Natural killer cell treated with Interleukin-12 subunit alpha and Interleukin-12 subunit beta and Interleukin-15 and Interleukin-18, amount 100 ng/mL, for 72 hours (primary cell): ENCODE results near the gene TMEM30A. TPM values are rescaled to one million over a fixed set of nuclear protein-coding genes. Genes with fewer than 3 reads are reported as not detected.
A peak's percentile ranks its signal among the peaks of the same experiment; 100 is the strongest.

ENCODE experiments used
- ATAC-seq, 2 donors: fragments of 150-1000 bp; cut with Tn5 transposase in 1 of 2; sonication (Bioruptor Pico), chemical (Tn5 transposase) in 1 of 2; 2 replicates each; pipeline ENCODE4 v1.10.0; 2021
- DNase-seq: peaks from one replicate; pipeline ENCODE4 v3.0.0; 2022; ENCODE audit warnings: low spot score
- H3K27ac Mint-ChIP-seq, 2 donors: 1 replicate in 1 of 2; 2 replicates in 1 of 2; pipeline ENCODE4 v1.8.0; 2022; ENCODE audit warnings: mixed read lengths in 2 of 2, mild to moderate bottlenecking in 1 of 2, moderate library complexity in 1 of 2
- H3K27me3 Mint-ChIP-seq, 2 donors: 1 replicate in 1 of 2; 2 replicates in 1 of 2; pipeline ENCODE4 v1.8.0; 2022; ENCODE audit warnings: mixed read lengths in 2 of 2
- H3K36me3 Mint-ChIP-seq: one replicate; pipeline ENCODE4 v1.8.0; 2022; ENCODE audit warnings: mixed read lengths
- H3K4me1 Mint-ChIP-seq, 2 donors: 1 replicate in 1 of 2; 2 replicates in 1 of 2; pipeline ENCODE4 v1.8.0; 2022; ENCODE audit warnings: low read depth in 2 of 2, mixed read lengths in 2 of 2, mild to moderate bottlenecking in 1 of 2
- H3K4me3 Mint-ChIP-seq: one replicate; pipeline ENCODE4 v1.8.0; 2022; ENCODE audit warnings: mixed read lengths
- H3K9me3 Mint-ChIP-seq: 2 replicates; pipeline ENCODE4 v1.8.0; 2022; ENCODE audit warnings: mixed read lengths
- total RNA-seq, 2 donors: library from RNA; stranded (reverse); gene quantifications; one replicate each; pipeline ENCODE4 v1.2.3, GENCODE V29; 2022

The TMEM30A gene
- total RNA-seq, 2 donors from 2014 or later: 60.6 to 81.4 TPM

- Mint-ChIP-seq H3K4me1 (peaks cover 29 to 39% of the 10 kb centered on the region in 2 donors), H3K36me3 (peaks cover 7% of the 10 kb centered on the region), H3K4me3 (no peak overlapping the region), H3K27ac (no peak overlapping the region), H3K27me3 (no peaks in the 10 kb centered on the region), H3K9me3 (no peaks in the 10 kb centered on the region)
- DNase-seq: no peak
- ATAC-seq: no peak
Measured at GRCh38 chr6:75266716-75267291, 17.8 kb downstream of the TMEM30A start.

- no peak for ATAC-seq
- Mint-ChIP-seq H3K36me3 (peaks cover 7% of the 10 kb centered on the region), H3K9me3 (no peaks in the 10 kb centered on the region), H3K27me3 (no peaks in the 10 kb centered on the region), H3K27ac (no peak overlapping the region), H3K4me1 (peaks cover 11 to 15% of the 10 kb centered on the region in 2 donors), H3K4me3 (no peak overlapping the region)
- DNase-seq: no peak
Measured at GRCh38 chr6:75263401-75263750, 21.2 kb downstream of the TMEM30A start.

- Mint-ChIP-seq H3K4me3 (no peak overlapping the region), H3K27me3 (no peaks in the 10 kb centered on the region)
- ATAC-seq: no peak
Measured at GRCh38 chr6:75262716-75263400, 21.7 kb downstream of the TMEM30A start.

GRCh38 chr6:75261299-75261698 lies 23.3 kb downstream of the TMEM30A start:
- Mint-ChIP-seq H3K9me3 (no peaks in the 10 kb centered on the region), H3K27ac (no peak overlapping the region), H3K4me1 (peaks cover 0 to 4% of the 10 kb centered on the region in 2 donors), H3K36me3 (peaks cover 7% of the 10 kb centered on the region), H3K4me3 (no peak overlapping the region), H3K27me3 (no peaks in the 10 kb centered on the region)
- ATAC-seq (no peak), DNase-seq (no peak)

More at GRCh38 chr6:75262716-75263400, 21.7 kb downstream of the TMEM30A start:
- H3K27ac Mint-ChIP-seq: no peak overlapping the region
- H3K9me3 Mint-ChIP-seq: no peaks in the 10 kb centered on the region
- H3K4me1 Mint-ChIP-seq: peaks cover 7 to 10% of the 10 kb centered on the region in 2 donors
- peaks cover 7% of the 10 kb centered on the region for H3K36me3 Mint-ChIP-seq
- DNase-seq: no peak

- ATAC-seq: no peak
- Mint-ChIP-seq H3K9me3 (no peaks in the 10 kb centered on the region), H3K27me3 (no peaks in the 10 kb centered on the region), H3K4me1 (no peaks in the 10 kb centered on the region), H3K4me3 (no peak overlapping the region), H3K27ac (no peak overlapping the region), H3K36me3 (peaks cover 4% of the 10 kb centered on the region)
- no peak for DNase-seq
Measured at GRCh38 chr6:75257343-75258087, 27.1 kb downstream of the TMEM30A start.

- ATAC-seq (no peak), DNase-seq (no peak)
- Mint-ChIP-seq H3K27ac (no peak overlapping the region), H3K36me3 (peaks cover 7% of the 10 kb centered on the region), H3K4me3 (no peak overlapping the region), H3K4me1 (peaks cover 0 to 5% of the 10 kb centered on the region in 2 donors), H3K27me3 (peaks cover 12 to 13% of the 10 kb centered on the region in 2 donors), H3K9me3 (no peaks in the 10 kb centered on the region)
Measured at GRCh38 chr6:75250552-75250951, 34.0 kb downstream of the TMEM30A start.

- Mint-ChIP-seq H3K9me3 (no peaks in the 10 kb centered on the region), H3K4me1 (peaks cover under 1 to 7% of the 10 kb centered on the region in 2 donors), H3K27ac (no peak overlapping the region), H3K4me3 (no peak overlapping the region), H3K27me3 (peaks cover 14 to 16% of the 10 kb centered on the region in 2 donors), H3K36me3 (peaks cover 5% of the 10 kb centered on the region)
- DNase-seq (no peak), ATAC-seq (no peak)
Measured at GRCh38 chr6:75249837-75250236, 34.8 kb downstream of the TMEM30A start.

GRCh38 chr6:75246386-75246785 lies 38.2 kb downstream of the TMEM30A start:
- Mint-ChIP-seq H3K27me3 (peaks cover 14 to 16% of the 10 kb centered on the region in 2 donors), H3K9me3 (no peaks in the 10 kb centered on the region), H3K4me1 (peaks cover 14 to 22% of the 10 kb centered on the region in 2 donors), H3K36me3 (peaks cover 11% of the 10 kb centered on the region), H3K27ac (peak overlapping the region in 1 of 2 donors; percentile 23), H3K4me3 (no peak overlapping the region)
- ATAC-seq (no peak), DNase-seq (no peak)

- H3K36me3 Mint-ChIP-seq: peaks cover 17% of the 10 kb centered on the region
- H3K9me3 Mint-ChIP-seq: no peaks in the 10 kb centered on the region
- DNase-seq (no peak), ATAC-seq (no peak)
- H3K27ac Mint-ChIP-seq: peak overlapping the region; percentile 94 to 98
- H3K4me3 Mint-ChIP-seq: peak overlapping the region; percentile 95
- peaks cover 14 to 16% of the 10 kb centered on the region in 2 donors for H3K27me3 Mint-ChIP-seq
- peaks cover 22% of the 10 kb centered on the region in 2 donors for H3K4me1 Mint-ChIP-seq
Measured at GRCh38 chr6:75244063-75244584, 40.5 kb downstream of the TMEM30A start.

GRCh38 chr6:75243333-75244062 lies 41.1 kb downstream of the TMEM30A start, which contains the start of gene COX7A2:
TSS of gene COX7A2 (minus strand) at chr6:75243801. CDS start at chr6:75243734, 67 bp downstream.
- peak within 1 kb of the TSS; percentile 95 for H3K4me3 Mint-ChIP-seq
- peak; percentile 90 for DNase-seq
- ATAC-seq: peak; percentile 99
- peaks cover 22% of the 10 kb centered on the region in 2 donors for H3K4me1 Mint-ChIP-seq
- peak within 1 kb of the TSS; percentile 94 to 98 for H3K27ac Mint-ChIP-seq
- peaks cover 14 to 16% of the 10 kb centered on the region in 2 donors for H3K27me3 Mint-ChIP-seq
- no peaks in the 10 kb centered on the region for H3K9me3 Mint-ChIP-seq
- H3K36me3 Mint-ChIP-seq: peaks cover 17% of the 10 kb centered on the region

- Mint-ChIP-seq H3K9me3 (no peaks in the 10 kb centered on the region), H3K4me1 (peaks cover 0 to 8% of the 10 kb centered on the region in 2 donors), H3K27ac (no peak overlapping the region), H3K4me3 (no peak overlapping the region), H3K27me3 (no peaks in the 10 kb centered on the region), H3K36me3 (peaks cover 20% of the 10 kb centered on the region)
- no peak for ATAC-seq
- DNase-seq: no peak
Measured at GRCh38 chr6:75236630-75237029, 48.0 kb downstream of the TMEM30A start.

- no peaks in the 10 kb centered on the region for H3K27me3 Mint-ChIP-seq
- H3K27ac Mint-ChIP-seq: no peak overlapping the region
- H3K9me3 Mint-ChIP-seq: no peaks in the 10 kb centered on the region
- H3K4me1 Mint-ChIP-seq: no peaks in the 10 kb centered on the region
- ATAC-seq (no peak), DNase-seq (no peak)
- H3K4me3 Mint-ChIP-seq: no peak overlapping the region
- H3K36me3 Mint-ChIP-seq: peaks cover 14% of the 10 kb centered on the region
Measured at GRCh38 chr6:75235271-75235670, 49.3 kb downstream of the TMEM30A start.

GRCh38 chr6:75234126-75234865 lies 50.3 kb downstream of the TMEM30A start:
- H3K27ac Mint-ChIP-seq: no peak overlapping the region
- H3K4me1 Mint-ChIP-seq: no peaks in the 10 kb centered on the region
- H3K36me3 Mint-ChIP-seq: peaks cover 14% of the 10 kb centered on the region
- H3K27me3 Mint-ChIP-seq: no peaks in the 10 kb centered on the region
- DNase-seq (no peak), ATAC-seq (no peak)
- no peak overlapping the region for H3K4me3 Mint-ChIP-seq
- no peaks in the 10 kb centered on the region for H3K9me3 Mint-ChIP-seq
